Heart right ventricle (tissue), 16 donors: ENCODE results near the gene ZMIZ1. TPM values are rescaled to one million over a fixed set of nuclear protein-coding genes. Genes with fewer than 3 reads are reported as not detected.

Experiments used
- ATAC-seq, 8 donors: fragments of 200-7000 bp; cut with Tn5 transposase; one replicate each; pipeline ENCODE4 v1.9.1; 2020; ENCODE audit warnings: mild to moderate bottlenecking in 8 of 8, moderate library complexity in 8 of 8, moderate number of reproducible peaks in 1 of 8
- DNase-seq, 2 donors: peaks; one replicate each; pipeline ENCODE4 v3.0.0-alpha.2; 2020
- H3K27ac ChIP-seq, 10 donors: fragments of 200-600 bp; sonication (generic) in 2 of 10; one replicate each; pipeline versions ENCODE4 v1.5.0 to v1.8.0; 2020 to 2022; ENCODE audit warnings: mild to moderate bottlenecking in 3 of 10
- H3K27me3 ChIP-seq, 7 donors: fragments of 200-600 bp; one replicate each; pipeline ENCODE4 v1.8.0; 2021 to 2022; ENCODE audit warnings: mild to moderate bottlenecking in 2 of 7
- H3K36me3 ChIP-seq, 9 donors: fragments of 200-600 bp; sonication (generic) in 1 of 9; one replicate each; pipeline versions ENCODE4 v1.5.0 to v1.8.0; 2020 to 2022; ENCODE audit warnings: mild to moderate bottlenecking in 2 of 9
- H3K4me1 ChIP-seq, 9 donors: fragments of 200-600 bp; sonication (generic) in 1 of 9; one replicate each; pipeline versions ENCODE4 v1.5.0 to v1.8.0; 2020 to 2022; ENCODE audit warnings: mild to moderate bottlenecking in 4 of 9
- H3K4me3 ChIP-seq, 10 donors: fragments of 200-600 bp; sonication (generic) in 2 of 10; one replicate each; pipeline versions ENCODE4 v1.5.0 to v1.8.0; 2020 to 2022; ENCODE audit warnings: mild to moderate bottlenecking in 7 of 10, moderate library complexity in 2 of 10
- H3K9me3 ChIP-seq, 11 donors: fragments of 200-600 bp in 10 of 11; sonication (generic) in 2 of 11; one replicate each; pipeline versions ENCODE4 v1.5.0 to v1.8.0; 2013 to 2022; ENCODE audit warnings: mild to moderate bottlenecking in 2 of 11, control low read depth in 1 of 11, moderate library complexity in 1 of 11
- CTCF ChIP-seq, 9 donors: fragments of 200-600 bp; sonication (generic) in 2 of 9; IDR thresholded peaks; one replicate each; pipeline versions ENCODE4 v1.5.0 to v1.8.0; 2021 to 2022; ENCODE audit warnings: antibody characterized with exemption in 9 of 9, mild to moderate bottlenecking in 5 of 9, moderate library complexity in 1 of 9
- WGBS, 2 donors: extraction: QIAGEN DNeasy Blood & Tissue Kit; methylation state at CpG; one replicate each; pipeline ENCODE4 v1.1.7; 2013; ENCODE audit warnings: inconsistent platforms in 1 of 2; 5-methylcytosine and 5-hydroxymethylcytosine counted together
- intact Hi-C, 10 donors: fragments of 100-400 bp; cut with DNase I; formaldehyde crosslinking; loops; one replicate each; pipeline versions ENCODE4 v1.11.1 to v1.14.2; 2022
- polyA plus RNA-seq, 2 donors: library from polyadenylated mRNA; stranded (reverse); fragments of 200-250 nt; gene quantifications; one replicate each; pipeline ENCODE4 v1.2.3, GENCODE V29; 2013
- total RNA-seq, 10 donors: library from RNA; stranded (reverse); fragmentation: NEBNext Ultra II Directional in 3 of 10; extraction: Animal tissue kit (Norgen Biotek cat#: 25700) in 3 of 10; gene quantifications; one replicate each; pipeline versions ENCODE4 v1.2.1 to v1.2.4, GENCODE V29; 2021 to 2023
- donor health status: Arrhythmogenic right ventricular cardiomyopathy.
- donor health status: ischemic (EF 13 %, LVEDD 7.1; RV severe dilation, severe dysfunction).
- donor health status: healthy with polysubstance abuse.
- donor health status: DM: no; HTN: yes; CAD: no.
- donor health status: DM: no; HTN: no; CAD: no.
- donor health status: ischemic (EF 25% LVEDD 6.9; RV normal size, moderate dysfunction).
- donor health status: ischemic (EF 25% LVEDD 5.7; RV mildly dilated, moderate dysfunction).
- donor health status: healthy.
- donor health status: DM: yes; HTN: yes; CAD: no.
- donor health status: Ischemic cardiomyopathy.
- donor health status: ischemic (EF 35%, LVEDD 5.7; RV mildly dilated, moderate dysfunction).
- donor health status: nonischemic (EF 11% LVEDD 7.7; RV severe dilation, severe dysfunction).
- donor health status: DM: yes; HTN: yes; CAD: no.
- donor health status: PGD.
- donor health status: ischemic (EF 29% LVEDD 5.4; RV normal size, mild dysfunction).
- donor health status: nonischemic (EF 23%, LVEDD 6.1; RV moderate dilation, normal function).

Gene ZMIZ1
- total and polyA plus RNA-seq, 12 donors: 24.2 to 61.5 (median 49.8) TPM

- no peak for TF ChIP-seq CTCF (IDR thresholded peaks at IDR 0.05)
- DNase-seq: peak; percentile 58 to 62
- WGBS, 2 donors: 56 to 60% methylated on average over 15 of the region's 15 CpGs
- intact Hi-C loops: loop anchor here in 8 of 10 donors (5.0 to 10.0 kb wide), 8 partner anchors 55 to 1035 kb away; no protein-coding TSS in a partner anchor
- Histone ChIP-seq H3K27me3 (no peaks in the 10 kb centered on the region), H3K4me1 (peaks cover 69 to 100% (median 100%) of the 10 kb centered on the region in 9 donors), H3K36me3 (no peaks in the 10 kb centered on the region), H3K27ac (peak overlapping the region; percentile 48 to 85 (median 74)), H3K9me3 (no peaks in the 10 kb centered on the region), H3K4me3 (no peak overlapping the region)
- ATAC-seq: peak in 7 of 8 donors; percentile 12 to 52 (median 40)
Measured at GRCh38 chr10:79079490-79080355, 11.0 kb downstream of the ZMIZ1 start.

- TF ChIP-seq CTCF (IDR thresholded peaks at IDR 0.05): no peak
- H3K27ac ChIP-seq: peak overlapping the region; percentile 48 to 89 (median 74)
- no peaks in the 10 kb centered on the region for H3K9me3 ChIP-seq
- no peaks in the 10 kb centered on the region for H3K36me3 ChIP-seq
- DNase-seq (no peak), ATAC-seq (peak in 6 of 8 donors; percentile 3 to 57 (median 22))
- H3K27me3 ChIP-seq: no peaks in the 10 kb centered on the region
- H3K4me3 ChIP-seq: no peak overlapping the region
- intact Hi-C loops: loop anchor here in 2 of 10 donors (5.0 kb wide), 2 partner anchors 56 to 61 kb away; no protein-coding TSS in a partner anchor
- WGBS, 2 donors: 43 to 47% methylated on average over 12 of the region's 12 CpGs
- H3K4me1 ChIP-seq: peaks cover 74 to 100% (median 100%) of the 10 kb centered on the region in 9 donors
Measured at GRCh38 chr10:79081353-79082034, 12.7 kb downstream of the ZMIZ1 start.

GRCh38 chr10:79082035-79082373, 13.2 kb downstream of the ZMIZ1 start:
- Histone ChIP-seq H3K9me3 (no peaks in the 10 kb centered on the region), H3K4me1 (peaks cover 77 to 100% (median 100%) of the 10 kb centered on the region in 9 donors), H3K4me3 (no peak overlapping the region), H3K27me3 (no peaks in the 10 kb centered on the region), H3K36me3 (no peaks in the 10 kb centered on the region), H3K27ac (peak overlapping the region; percentile 48 to 89 (median 74))
- no peak for TF ChIP-seq CTCF (IDR thresholded peaks at IDR 0.05)
- no peak for ATAC-seq
- intact Hi-C loops: loop anchor here in 2 of 10 donors (5.0 kb wide), 2 partner anchors 55 to 60 kb away; no protein-coding TSS in a partner anchor
- 90 to 94% methylated on average over 6 of the region's 6 CpGs for WGBS, 2 donors
- DNase-seq: no peak
